ENCODE measurements around the gene EXOSC7. TPM values are rescaled to one million over a fixed set of nuclear protein-coding genes. Genes with fewer than 3 reads are reported as not detected.

The EXOSC7 gene
- total and polyA plus RNA-seq, 2 of the 4 experiments (the other 2 are of a cell fraction) = 61.6 to 62.2 TPM

DNA sequence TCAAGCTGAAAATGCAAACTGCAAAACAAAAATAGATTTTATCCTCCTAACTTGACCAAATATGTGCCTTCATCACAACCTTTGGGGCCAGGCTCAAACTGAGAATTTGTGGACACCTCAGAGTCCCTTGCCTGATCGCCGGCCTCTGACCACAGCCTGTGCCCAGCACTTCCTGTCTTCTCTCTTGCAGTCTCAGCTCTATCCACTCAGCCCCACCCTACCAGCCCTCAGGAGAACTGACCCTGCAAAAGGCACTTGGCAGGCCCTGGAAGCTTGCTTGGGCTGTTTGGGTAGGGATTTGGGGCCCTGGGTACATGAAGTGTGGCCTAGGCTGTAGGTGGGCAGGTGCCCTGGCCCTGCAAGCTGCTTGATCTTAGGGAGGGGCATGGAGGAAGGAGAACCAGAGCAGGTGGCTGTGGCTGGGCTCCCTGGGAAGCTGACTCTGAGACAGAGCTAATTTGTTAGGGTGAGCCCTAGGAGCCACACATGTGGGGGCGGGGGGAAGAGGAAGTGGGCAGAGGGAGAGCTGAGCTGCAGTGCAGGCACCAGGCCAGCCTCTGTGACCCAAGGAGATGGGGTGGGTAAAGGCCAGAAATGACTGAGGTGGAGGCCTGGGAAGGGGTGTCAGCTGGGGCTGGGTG is 58.7 kb downstream of the EXOSC7 start:
- WGBS, 2 experiments (ENCODE audit: extremely low coverage in 2 of 2, insufficient read length in 1 of 2) = 100% methylated on average over 2 of the region's 3 CpGs; no CpG with 5 or more reads in 1 of the 2 experiments
- no peak overlapping the region for H3K18ac ChIP-seq (ENCODE audit: low read depth, low read length)
- peak overlapping the region; percentile 73 for H2AFZ ChIP-seq (replicated peaks; ENCODE audit: low read length, poor library complexity)
- TF ChIP-seq RCOR1 (IDR thresholded peaks at IDR 0.05; ENCODE audit: insufficient replicate concordance, low read length) (no peak), FOS (IDR thresholded peaks at IDR 0.05; ENCODE audit: low read depth, low read length) (no peak), SMC3 (IDR thresholded peaks at IDR 0.05; ENCODE audit: low read depth, low read length) (no peak), BHLHE40 (IDR thresholded peaks at IDR 0.05; ENCODE audit: low read depth, low read length) (no peak), RAD21 (IDR thresholded peaks at IDR 0.05; ENCODE audit: low read length) (no peak), MAZ (IDR thresholded peaks at IDR 0.05; ENCODE audit: borderline replicate concordance, low read depth, low read length) (no peak), NFE2L2 (IDR thresholded peaks at IDR 0.05; ENCODE audit: low read depth, low read length) (no peak), MAFK (IDR thresholded peaks at IDR 0.05; ENCODE audit: low read depth, low read length) (no peak), CHD1 (IDR thresholded peaks at IDR 0.05; ENCODE audit: low read depth, low read length) (no peak), RFX5 (IDR thresholded peaks at IDR 0.05; ENCODE audit: low read depth, low read length) (no peak), POLR2A (IDR thresholded peaks at IDR 0.05; ENCODE audit: low read depth, low read length) (no peak), MXI1 (IDR thresholded peaks at IDR 0.05; ENCODE audit: borderline replicate concordance, low read depth, low read length) (no peak)
- TF ChIP-seq, protein P1, sequence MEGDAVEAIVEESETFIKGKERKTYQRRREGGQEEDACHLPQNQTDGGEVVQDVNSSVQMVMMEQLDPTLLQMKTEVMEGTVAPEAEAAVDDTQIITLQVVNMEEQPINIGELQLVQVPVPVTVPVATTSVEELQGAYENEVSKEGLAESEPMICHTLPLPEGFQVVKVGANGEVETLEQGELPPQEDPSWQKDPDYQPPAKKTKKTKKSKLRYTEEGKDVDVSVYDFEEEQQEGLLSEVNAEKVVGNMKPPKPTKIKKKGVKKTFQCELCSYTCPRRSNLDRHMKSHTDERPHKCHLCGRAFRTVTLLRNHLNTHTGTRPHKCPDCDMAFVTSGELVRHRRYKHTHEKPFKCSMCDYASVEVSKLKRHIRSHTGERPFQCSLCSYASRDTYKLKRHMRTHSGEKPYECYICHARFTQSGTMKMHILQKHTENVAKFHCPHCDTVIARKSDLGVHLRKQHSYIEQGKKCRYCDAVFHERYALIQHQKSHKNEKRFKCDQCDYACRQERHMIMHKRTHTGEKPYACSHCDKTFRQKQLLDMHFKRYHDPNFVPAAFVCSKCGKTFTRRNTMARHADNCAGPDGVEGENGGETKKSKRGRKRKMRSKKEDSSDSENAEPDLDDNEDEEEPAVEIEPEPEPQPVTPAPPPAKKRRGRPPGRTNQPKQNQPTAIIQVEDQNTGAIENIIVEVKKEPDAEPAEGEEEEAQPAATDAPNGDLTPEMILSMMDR (conservative IDR thresholded peaks at IDR 0.05; ENCODE audit: low read depth, low read length) = no peak
- TF ChIP-seq, protein P2, sequence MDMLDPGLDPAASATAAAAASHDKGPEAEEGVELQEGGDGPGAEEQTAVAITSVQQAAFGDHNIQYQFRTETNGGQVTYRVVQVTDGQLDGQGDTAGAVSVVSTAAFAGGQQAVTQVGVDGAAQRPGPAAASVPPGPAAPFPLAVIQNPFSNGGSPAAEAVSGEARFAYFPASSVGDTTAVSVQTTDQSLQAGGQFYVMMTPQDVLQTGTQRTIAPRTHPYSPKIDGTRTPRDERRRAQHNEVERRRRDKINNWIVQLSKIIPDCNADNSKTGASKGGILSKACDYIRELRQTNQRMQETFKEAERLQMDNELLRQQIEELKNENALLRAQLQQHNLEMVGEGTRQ (IDR thresholded peaks at IDR 0.05; ENCODE audit: low read depth, low read length) = no peak
- TF ChIP-seq, protein P3, sequence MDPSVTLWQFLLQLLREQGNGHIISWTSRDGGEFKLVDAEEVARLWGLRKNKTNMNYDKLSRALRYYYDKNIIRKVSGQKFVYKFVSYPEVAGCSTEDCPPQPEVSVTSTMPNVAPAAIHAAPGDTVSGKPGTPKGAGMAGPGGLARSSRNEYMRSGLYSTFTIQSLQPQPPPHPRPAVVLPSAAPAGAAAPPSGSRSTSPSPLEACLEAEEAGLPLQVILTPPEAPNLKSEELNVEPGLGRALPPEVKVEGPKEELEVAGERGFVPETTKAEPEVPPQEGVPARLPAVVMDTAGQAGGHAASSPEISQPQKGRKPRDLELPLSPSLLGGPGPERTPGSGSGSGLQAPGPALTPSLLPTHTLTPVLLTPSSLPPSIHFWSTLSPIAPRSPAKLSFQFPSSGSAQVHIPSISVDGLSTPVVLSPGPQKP (IDR thresholded peaks at IDR 0.05; ENCODE audit: borderline replicate concordance, low read depth, low read length) = no peak

More for the DNA sequence above, 58.7 kb downstream of the EXOSC7 start:
- POLR2A ChIA-PET (ENCODE audit: unreplicated experiment) = no interaction called here
- no peak overlapping the region for H2BK20ac ChIP-seq (ENCODE audit: low read depth, low read length)
- ATAC-seq (ENCODE audit: low read depth) (no peak), DNase-seq (no peak)
- H3K79me1 ChIP-seq (ENCODE audit: low read depth in 1 of 2, low read length in 2 of 2) = no peaks in the 10 kb centered on the region
- H3K36me3 ChIP-seq (ENCODE audit: control insufficient read depth, insufficient read depth, low read length) = no peaks in the 10 kb centered on the region
- H3K27me3 ChIP-seq (ENCODE audit: control insufficient read depth, insufficient read depth, low read length) = no peaks in the 10 kb centered on the region
- no peaks in the 10 kb centered on the region for H4K20me1 ChIP-seq (ENCODE audit: insufficient read depth, low read length)
- no peak overlapping the region for H2BK15ac ChIP-seq (ENCODE audit: low read depth, low read length)
- H3K9me3 ChIP-seq (ENCODE audit: control insufficient read depth, insufficient read depth, low read length) = no peaks in the 10 kb centered on the region
- peak overlapping the region; percentile 29; the same call in 1 of the 2 replicates for H4K91ac ChIP-seq (ENCODE audit: insufficient read depth, low read depth, low read length)
- no peak overlapping the region for H2BK5ac ChIP-seq (ENCODE audit: low read depth, low read length, poor library complexity, severe bottlenecking)
- H4K5ac ChIP-seq (ENCODE audit: low read depth, low read length) = no peak overlapping the region
- H3K23ac ChIP-seq (ENCODE audit: low read depth, low read length) = no peak overlapping the region
- BruUV-seq (replicated peaks) = no TSS peak
- in situ Hi-C loops (cut with MboI; ENCODE audit: low sequenced_read_pairs) = loop anchor here (5.0 to 25.0 kb wide), 4 partner anchors 473 to 1053 kb away; no protein-coding TSS in a partner anchor
- H3K4ac ChIP-seq (ENCODE audit: low read depth, low read length) = no peak overlapping the region
- H3K14ac ChIP-seq (replicated peaks; ENCODE audit: low read depth, low read length) = no peak overlapping the region
- CTCF ChIA-PET = no interaction called here
- dilution Hi-C loops (cut with HindIII; ENCODE audit: low sequenced_read_pairs, unreplicated experiment) = loop anchor here (25.0 kb wide), 1 partner anchor 478 kb away; no protein-coding TSS in a partner anchor
- peak overlapping the region; percentile 30 for H2AK9ac ChIP-seq (replicated peaks; ENCODE audit: low read depth, low read length, poor library complexity)
- H2AK5ac ChIP-seq (ENCODE audit: low read depth, low read length) = no peak overlapping the region; the same call in 1 of the 2 replicates
- peaks cover 9% of the 10 kb centered on the region; the same call in 1 of the 2 replicates for H3K4me1 ChIP-seq (ENCODE audit: control insufficient read depth, insufficient read depth, low read length)
- no peak overlapping the region for H3K4me2 ChIP-seq (ENCODE audit: low read depth, low read length)
- no peak overlapping the region for H2BK120ac ChIP-seq (ENCODE audit: low read depth, low read length)
- H3K27ac ChIP-seq (ENCODE audit: insufficient read depth, low read length) = no peak overlapping the region
- no peak overlapping the region for H4K8ac ChIP-seq (ENCODE audit: low read depth in 2 of 2, low read length in 2 of 2)
- intact Hi-C loops (cut with micrococcal nuclease) = loop anchor here (5.0 to 10.0 kb wide), 2 partner anchors 500 to 1048 kb away; no protein-coding TSS in a partner anchor
- peaks cover 2% of the 10 kb centered on the region; the same call in 1 of the 2 replicates for H3K9me1 ChIP-seq (ENCODE audit: insufficient read depth, low read length)
- H3K56ac ChIP-seq (ENCODE audit: extremely low read depth, insufficient read depth, low read length) = no peak overlapping the region
- no peak overlapping the region for H3K9ac ChIP-seq (ENCODE audit: low read depth, low read length)
- no peak overlapping the region for H3K4me3 ChIP-seq (ENCODE audit: insufficient read depth, low read depth, low read length)

Measured in IMR-90 (cell line).